Naive thymus-derived CD4-positive, alpha-beta T cell (primary cell): ENCODE data around the gene MCM5. TPM values are rescaled to one million over a fixed set of nuclear protein-coding genes. Genes with fewer than 3 reads are reported as not detected.

Experiments used
- ATAC-seq: fragments of 150-1000 bp; cut with Tn5 transposase; 2 replicates; pipeline ENCODE4 v1.10.0; 2021; ENCODE audit warnings: mild to moderate bottlenecking, moderate library complexity
- CTCF ChIA-PET: fragments of 350-600 bp; sonication (Branson Sonifier 250); formaldehyde crosslinking; loops from one replicate; lab custom pipeline; 2021; ENCODE audit warnings: antibody characterized with exemption; lab: Charles Lee
- POLR2A ChIA-PET: fragments of 350-600 bp; sonication (Branson Sonifier 250); formaldehyde crosslinking; loops from one replicate; lab custom pipeline; 2021; ENCODE audit warnings: antibody characterized with exemption, inconsistent platforms; lab: Charles Lee
- DNase-seq, 9 donors: peaks; one replicate each; pipeline versions ENCODE4 v3.0.0 to v3.0.0-alpha.2; 2020 to 2022; ENCODE audit warnings: mixed read lengths in 1 of 9
- H3K27ac ChIP-seq: one replicate; pipeline ENCODE4 v1.7.0; 2013; ENCODE audit warnings: mild to moderate bottlenecking, low read depth, low read length, moderate library complexity
- H3K27me3 ChIP-seq, 2 donors: one replicate each; pipeline ENCODE4 v1.7.0; 2013; ENCODE audit warnings: low read length in 2 of 2, mild to moderate bottlenecking in 2 of 2, moderate library complexity in 2 of 2; ENCODE audit not compliant: control insufficient read depth in 2 of 2, insufficient read depth in 2 of 2
- H3K36me3 ChIP-seq, 3 experiments: 1 replicate in 2 of 3; 2 replicates in 1 of 3; pipeline ENCODE4 v1.7.0; 2013; ENCODE audit warnings: low read length in 3 of 3, mild to moderate bottlenecking in 3 of 3, moderate library complexity in 1 of 3; ENCODE audit not compliant: insufficient read depth in 3 of 3, control insufficient read depth in 2 of 3
- H3K4me1 ChIP-seq, 2 donors: one replicate each; pipeline ENCODE4 v1.7.0; 2013; ENCODE audit warnings: low read length in 2 of 2, mild to moderate bottlenecking in 2 of 2, moderate library complexity in 1 of 2; ENCODE audit not compliant: control insufficient read depth in 2 of 2, insufficient read depth in 2 of 2
- H3K4me3 ChIP-seq: 2 replicates; pipeline ENCODE4 v1.7.0; 2013; ENCODE audit warnings: mild to moderate bottlenecking, low read length
- H3K9me3 ChIP-seq, 3 experiments: 1 replicate in 2 of 3; 2 replicates in 1 of 3; pipeline ENCODE4 v1.7.0; 2013; ENCODE audit warnings: low read length in 3 of 3; ENCODE audit not compliant: control insufficient read depth in 2 of 3
- H3K27ac Mint-ChIP-seq, 9 donors: one replicate each; pipeline ENCODE4 v1.8.0; 2020 to 2022; ENCODE audit warnings: mixed read lengths in 9 of 9, mild to moderate bottlenecking in 8 of 9, moderate library complexity in 5 of 9, inconsistent platforms in 2 of 9
- H3K27me3 Mint-ChIP-seq, 5 donors: one replicate each; pipeline ENCODE4 v1.8.0; 2021 to 2022; ENCODE audit warnings: mixed read lengths in 5 of 5, mild to moderate bottlenecking in 1 of 5
- H3K36me3 Mint-ChIP-seq, 5 donors: one replicate each; pipeline ENCODE4 v1.8.0; 2020 to 2022; ENCODE audit warnings: mixed read lengths in 5 of 5, mild to moderate bottlenecking in 3 of 5, inconsistent platforms in 1 of 5
- H3K4me1 Mint-ChIP-seq, 7 donors: one replicate each; pipeline ENCODE4 v1.8.0; 2020 to 2022; ENCODE audit warnings: mixed read lengths in 7 of 7, mild to moderate bottlenecking in 3 of 7, inconsistent platforms in 1 of 7
- H3K4me3 Mint-ChIP-seq, 10 donors: one replicate each; pipeline ENCODE4 v1.8.0; 2020 to 2022; ENCODE audit warnings: mild to moderate bottlenecking in 10 of 10, mixed read lengths in 10 of 10, moderate library complexity in 6 of 10, inconsistent platforms in 2 of 10
- H3K9me3 Mint-ChIP-seq, 11 donors: one replicate each; pipeline ENCODE4 v1.8.0; 2020 to 2022; ENCODE audit warnings: mixed read lengths in 11 of 11, mild to moderate bottlenecking in 4 of 11, inconsistent platforms in 1 of 11, moderate library complexity in 1 of 11
- intact Hi-C, 2 donors: fragments of 100-400 bp; cut with micrococcal nuclease; formaldehyde crosslinking; loops; one replicate each; pipeline ENCODE4 v1.15.1; 2023
- polyA plus RNA-seq, 2 donors: library from polyadenylated mRNA; unstranded; fragments of 300-500 nt; fragmentation: Illumina TruSeq; gene quantifications; one replicate each; pipeline ENCODE4 v1.2.3, GENCODE V29; 2021
- total RNA-seq, 6 experiments: library from RNA in 5 of 6; stranded (reverse) in 5 of 6; gene quantifications; 1 replicate in 5 of 6; 2 replicates in 1 of 6; pipeline ENCODE4 v1.2.3 and lab custom pipeline; 2021 to 2026

MCM5 gene
- total and polyA plus RNA-seq, 7 experiments from 2014 or later, result 19.7 to 208 (median 37.3) TPM

- Histone ChIP-seq H3K4me3 (no peak overlapping the region), H3K27me3 (no peaks in the 10 kb centered on the region), H3K27ac (no peak overlapping the region), H3K36me3 (peaks cover 9 to 89% (median 20%) of the 10 kb centered on the region in 3 experiments), H3K4me1 (no peaks in the 10 kb centered on the region), H3K9me3 (no peaks in the 10 kb centered on the region)
- Mint-ChIP-seq H3K4me3 (no peak overlapping the region), H3K27ac (peak overlapping the region in 2 of 9 donors; percentile 20 to 53), H3K27me3 (no peaks in the 10 kb centered on the region), H3K36me3 (peaks cover 24 to 71% (median 39%) of the 10 kb centered on the region in 5 donors), H3K4me1 (peaks cover 0 to 45% (median 7%) of the 10 kb centered on the region in 7 donors), H3K9me3 (no peaks in the 10 kb centered on the region)
- CTCF ChIA-PET, result interaction anchor here (0.6 kb wide), 1 partner anchor 98 kb away, joined by 3 read pairs; no protein-coding TSS in a partner anchor
- intact Hi-C loops, result no loop called here
- DNase-seq, result no peak
- ATAC-seq, result no peak
- POLR2A ChIA-PET, result no interaction called here
These were observed 7.4 kb downstream of the MCM5 start for GRCh38 chr22:35407362-35407761.

- intact Hi-C loops, result no loop called here
- Histone ChIP-seq H3K4me1 (no peaks in the 10 kb centered on the region), H3K4me3 (no peak overlapping the region), H3K36me3 (peaks cover 9 to 89% (median 20%) of the 10 kb centered on the region in 3 experiments), H3K9me3 (no peaks in the 10 kb centered on the region), H3K27me3 (no peaks in the 10 kb centered on the region), H3K27ac (no peak overlapping the region)
- DNase-seq, result peak in 1 of 9 donors; percentile 17
- ChIA-PET POLR2A (interaction anchor here (0.7 kb wide), 1 partner anchor 11 kb away, joined by 3 read pairs; no protein-coding TSS in a partner anchor), CTCF (no interaction called here)
- ATAC-seq, result peak; percentile 90
- H3K4me3 Mint-ChIP-seq, result peak overlapping the region in 1 of 10 donors; percentile 18
- H3K9me3 Mint-ChIP-seq, result no peaks in the 10 kb centered on the region
- H3K36me3 Mint-ChIP-seq, result peaks cover 28 to 70% (median 34%) of the 10 kb centered on the region in 5 donors
- H3K4me1 Mint-ChIP-seq, result peaks cover 0 to 33% (median 5%) of the 10 kb centered on the region in 7 donors
- H3K27ac Mint-ChIP-seq, result peak overlapping the region in 2 of 9 donors; percentile 23 to 63
- H3K27me3 Mint-ChIP-seq, result no peaks in the 10 kb centered on the region
These were observed 10.1 kb downstream of the MCM5 start for GRCh38 chr22:35409783-35410662.

GRCh38 chr22:35410663-35411034 lies 10.7 kb downstream of the MCM5 start:
- POLR2A ChIA-PET, result no interaction called here
- intact Hi-C loops, result no loop called here
- peaks cover 9 to 95% (median 20%) of the 10 kb centered on the region in 3 experiments for H3K36me3 ChIP-seq
- H3K9me3 ChIP-seq, result no peaks in the 10 kb centered on the region
- H3K27ac ChIP-seq, result no peak overlapping the region
- H3K27me3 ChIP-seq, result no peaks in the 10 kb centered on the region
- no peak for DNase-seq
- H3K4me1 Mint-ChIP-seq, result peaks cover 0 to 33% (median 5%) of the 10 kb centered on the region in 7 donors
- H3K4me3 ChIP-seq, result no peak overlapping the region
- no peak for ATAC-seq
- H3K36me3 Mint-ChIP-seq, result peaks cover 28 to 72% (median 34%) of the 10 kb centered on the region in 5 donors
- CTCF ChIA-PET, result no interaction called here
- no peaks in the 10 kb centered on the region for H3K4me1 ChIP-seq
- no peak overlapping the region for H3K4me3 Mint-ChIP-seq
- H3K9me3 Mint-ChIP-seq, result no peaks in the 10 kb centered on the region
- H3K27me3 Mint-ChIP-seq, result no peaks in the 10 kb centered on the region
- H3K27ac Mint-ChIP-seq, result no peak overlapping the region

DNA sequence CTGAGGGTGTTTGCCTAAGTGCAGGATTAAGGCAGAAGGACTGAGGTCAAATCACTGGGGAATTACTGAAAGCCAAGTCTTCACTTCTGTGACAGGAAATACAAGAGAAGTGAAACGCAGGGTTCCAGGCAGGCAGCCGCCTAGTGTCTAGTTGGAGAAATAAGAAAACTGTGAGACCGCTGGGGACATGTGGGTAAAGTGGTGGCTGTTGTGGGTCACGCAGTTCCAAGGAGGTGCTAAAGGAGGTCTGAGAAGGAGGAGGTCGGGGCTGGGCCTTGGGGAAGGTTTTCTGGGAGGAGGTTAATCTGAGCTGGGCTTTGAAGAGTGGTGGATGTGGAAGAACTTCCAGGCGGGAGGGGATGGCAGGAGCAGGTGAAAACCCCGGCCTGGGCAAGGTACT lies 11.2 kb downstream of the MCM5 start:
- Histone ChIP-seq H3K4me3 (no peak overlapping the region), H3K27ac (no peak overlapping the region), H3K36me3 (peaks cover 9 to 96% (median 21%) of the 10 kb centered on the region in 3 experiments), H3K27me3 (no peaks in the 10 kb centered on the region), H3K9me3 (no peaks in the 10 kb centered on the region), H3K4me1 (no peaks in the 10 kb centered on the region)
- Mint-ChIP-seq H3K4me1 (peaks cover 0 to 31% (median 5%) of the 10 kb centered on the region in 7 donors), H3K27ac (peak overlapping the region in 1 of 9 donors; percentile 64), H3K36me3 (peaks cover 28 to 77% (median 35%) of the 10 kb centered on the region in 5 donors), H3K27me3 (no peaks in the 10 kb centered on the region), H3K4me3 (no peak overlapping the region), H3K9me3 (no peaks in the 10 kb centered on the region)
- intact Hi-C loops, result no loop called here
- ATAC-seq, result no peak
- DNase-seq, result no peak
- POLR2A ChIA-PET, result no interaction called here
- CTCF ChIA-PET, result interaction anchor here (0.6 kb wide), 1 partner anchor 651 kb away, joined by 3 read pairs; no protein-coding TSS in a partner anchor

GRCh38 chr22:35413624-35414023 lies 13.7 kb downstream of the MCM5 start:
- Mint-ChIP-seq H3K4me1 (peaks cover 0 to 15% (median 0%) of the 10 kb centered on the region in 7 donors), H3K27me3 (no peaks in the 10 kb centered on the region), H3K9me3 (no peaks in the 10 kb centered on the region), H3K4me3 (no peak overlapping the region), H3K36me3 (peaks cover 16 to 67% (median 20%) of the 10 kb centered on the region in 5 donors), H3K27ac (peak overlapping the region in 1 of 9 donors; percentile 33)
- ATAC-seq (no peak), DNase-seq (no peak)
- ChIA-PET POLR2A (no interaction called here), CTCF (interaction anchor here (0.5 kb wide), 1 partner anchor 19 kb away, joined by 3 read pairs; no protein-coding TSS in a partner anchor)
- Histone ChIP-seq H3K4me1 (no peaks in the 10 kb centered on the region), H3K27ac (no peak overlapping the region), H3K9me3 (no peaks in the 10 kb centered on the region), H3K27me3 (no peaks in the 10 kb centered on the region), H3K4me3 (no peak overlapping the region), H3K36me3 (peaks cover 0 to 93% (median 25%) of the 10 kb centered on the region in 3 experiments)
- intact Hi-C loops, result no loop called here

DNA sequence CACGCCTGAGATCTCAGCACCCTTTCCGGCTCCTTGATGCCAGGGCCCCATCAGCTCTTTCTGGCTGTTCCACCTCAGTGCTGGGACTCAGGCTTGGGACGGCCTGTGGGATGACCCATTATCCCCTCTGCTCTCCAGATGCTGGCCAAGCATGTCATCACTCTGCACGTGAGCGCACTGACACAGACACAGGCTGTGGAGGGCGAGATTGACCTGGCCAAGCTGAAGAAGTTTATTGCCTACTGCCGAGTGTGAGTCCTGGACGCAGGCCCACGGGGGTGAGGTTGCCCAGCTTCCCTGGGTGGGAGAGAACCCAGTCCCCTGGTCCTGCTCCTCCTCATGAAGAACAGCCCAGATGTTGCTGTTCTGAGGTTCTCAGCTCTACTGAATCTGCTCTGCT lies 17.7 kb downstream of the MCM5 start:
- Mint-ChIP-seq H3K4me3 (no peak overlapping the region), H3K27me3 (no peaks in the 10 kb centered on the region), H3K9me3 (no peaks in the 10 kb centered on the region), H3K27ac (peak overlapping the region in 1 of 9 donors; percentile 36), H3K36me3 (peaks cover 8 to 55% (median 13%) of the 10 kb centered on the region in 5 donors), H3K4me1 (no peaks in the 10 kb centered on the region)
- Histone ChIP-seq H3K9me3 (no peaks in the 10 kb centered on the region), H3K36me3 (peaks cover 0 to 93% (median 28%) of the 10 kb centered on the region in 3 experiments), H3K27me3 (no peaks in the 10 kb centered on the region), H3K27ac (no peak overlapping the region), H3K4me1 (no peaks in the 10 kb centered on the region), H3K4me3 (no peak overlapping the region)
- POLR2A ChIA-PET, result interaction anchor here (0.5 kb wide), 1 partner anchor 13 kb away, joined by 3 read pairs; no protein-coding TSS in a partner anchor
- intact Hi-C loops, result no loop called here
- no peak for ATAC-seq
- CTCF ChIA-PET, result no interaction called here
- DNase-seq, result no peak
